HG03354 (cell line): ENCODE data around the gene ARHGEF25.
"Not testable (repeated sequence)": the region's sequence is repeated elsewhere in the genome, so short reads cannot be mapped to it uniquely, and the experiment has no call there.

Source experiments
- ATAC-seq: cut with Tn5 transposase; IDR thresholded peaks from one replicate; pipeline ENCODE4 v1.9.1; 2021; ENCODE audit warnings: mild to moderate bottlenecking; ENCODE audit not compliant: unreplicated experiment, poor library complexity, severe bottlenecking

The ARHGEF25 gene

DNA sequence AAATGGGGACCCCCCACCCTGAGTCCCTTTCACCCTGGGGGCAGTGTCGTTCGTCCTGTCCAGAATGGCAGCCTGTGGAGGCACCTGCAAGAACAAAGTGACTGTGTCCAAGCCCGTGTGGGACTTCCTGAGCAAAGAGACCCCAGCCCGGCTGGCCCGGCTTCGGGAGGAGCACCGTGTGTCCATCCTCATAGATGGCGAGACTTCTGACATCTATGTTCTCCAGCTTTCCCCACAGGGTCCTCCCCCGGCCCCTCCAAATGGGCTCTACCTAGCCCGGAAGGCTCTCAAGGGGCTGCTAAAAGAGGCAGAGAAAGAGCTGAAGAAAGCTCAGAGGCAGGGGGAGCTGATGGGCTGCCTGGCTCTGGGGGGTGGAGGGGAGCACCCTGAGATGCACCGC, 4.4 kb upstream of the ARHGEF25 start:
- ATAC-seq, result no peak

DNA sequence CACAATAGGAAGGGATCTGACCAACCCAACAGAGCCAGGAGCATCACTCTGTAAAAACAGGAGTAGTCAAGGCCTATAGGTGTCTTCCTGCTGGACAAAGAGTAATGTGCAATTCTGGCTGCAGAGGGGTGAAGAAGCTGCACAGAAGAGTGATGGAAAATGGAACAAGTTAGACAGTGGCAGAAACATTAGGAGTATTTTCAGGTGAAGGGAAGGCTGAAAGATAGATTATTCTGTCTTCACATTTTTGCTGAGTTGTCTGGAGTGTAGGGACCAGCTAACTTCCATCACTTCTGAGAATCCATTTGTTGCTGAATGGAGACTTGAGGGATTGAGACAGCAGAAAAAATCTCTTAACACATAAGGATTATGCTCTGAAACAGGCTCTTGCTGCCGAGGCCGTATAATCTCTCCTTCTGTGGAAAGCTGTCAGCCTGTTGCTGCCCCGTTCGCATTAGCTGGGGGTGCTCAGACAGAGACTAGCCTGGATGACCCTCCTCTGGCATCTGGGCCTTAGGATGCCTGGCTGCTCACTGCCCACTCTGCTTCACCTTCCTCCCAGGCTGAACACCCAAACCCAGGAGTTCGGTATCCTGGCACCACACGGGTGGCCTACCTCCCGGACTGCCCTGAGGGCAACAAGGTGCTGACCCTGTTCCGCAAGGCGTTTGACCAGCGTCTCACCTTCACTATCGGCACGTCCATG, 3.1 kb upstream of the ARHGEF25 start:
- ATAC-seq, result no peak

DNA sequence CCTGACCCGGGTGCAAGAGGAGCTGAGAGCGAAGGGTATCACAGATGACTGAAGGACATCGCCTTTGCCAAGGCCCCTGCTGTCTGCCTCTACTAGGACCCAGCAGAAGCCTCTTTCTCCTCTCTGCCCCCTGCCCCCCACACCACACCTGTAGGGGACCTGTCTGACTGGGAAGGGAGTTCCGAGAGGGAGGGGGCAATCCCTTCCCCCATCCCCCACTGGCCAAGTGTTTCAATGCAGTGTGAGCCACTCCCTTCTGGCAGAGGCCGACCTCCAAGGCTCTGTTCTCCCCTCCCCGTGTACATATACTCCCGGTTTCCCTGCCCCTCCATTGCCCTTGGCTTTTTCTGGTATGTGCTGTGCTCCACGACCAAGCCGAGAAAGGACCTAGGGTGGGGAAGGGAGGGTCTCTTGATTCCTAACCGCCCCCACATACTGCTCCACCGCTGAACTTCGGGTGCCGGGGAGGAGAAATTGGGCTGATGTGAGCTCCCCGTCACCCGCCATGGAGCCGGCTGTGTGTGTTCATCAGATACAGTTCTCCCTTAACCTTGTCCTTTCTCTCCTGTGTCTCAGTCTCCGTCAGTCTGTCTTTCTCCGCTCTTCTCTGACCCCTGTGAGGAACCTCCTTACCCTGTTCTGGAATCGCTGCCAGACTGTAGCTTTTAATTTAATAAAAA, 2.0 kb upstream of the ARHGEF25 start:
- ATAC-seq, result no peak

- no peak for ATAC-seq
Measured at GRCh38 chr12:57609781-57610553, 1.3 kb upstream of the ARHGEF25 start.

DNA sequence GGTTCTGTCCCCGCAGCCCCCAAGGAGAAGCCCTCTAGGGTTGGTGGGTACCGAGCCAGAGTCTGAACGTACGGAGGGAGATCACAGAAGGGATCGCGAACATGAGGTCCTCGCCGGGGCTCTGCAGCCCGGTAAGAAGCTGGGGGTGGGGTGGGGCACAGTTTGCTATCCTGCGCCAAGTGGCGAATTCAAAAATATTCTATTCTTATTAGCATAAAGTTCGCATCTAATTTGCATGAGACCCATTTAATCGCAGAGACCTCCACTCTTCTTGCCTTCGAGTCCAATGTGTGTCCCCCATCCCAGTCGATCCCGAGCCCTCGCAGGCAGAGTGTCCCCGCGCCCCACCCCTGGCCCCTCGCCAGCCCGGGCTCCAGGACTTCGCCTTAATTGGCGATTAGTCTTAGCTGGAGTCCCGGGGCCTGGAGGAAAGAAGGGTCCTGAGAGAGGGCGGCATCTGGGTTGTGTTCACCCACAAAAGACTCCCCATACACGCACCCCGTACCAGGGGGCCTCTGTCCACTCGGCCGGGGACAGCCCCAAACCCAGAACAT, 604 bp upstream of the ARHGEF25 start:
- no peak for ATAC-seq

DNA sequence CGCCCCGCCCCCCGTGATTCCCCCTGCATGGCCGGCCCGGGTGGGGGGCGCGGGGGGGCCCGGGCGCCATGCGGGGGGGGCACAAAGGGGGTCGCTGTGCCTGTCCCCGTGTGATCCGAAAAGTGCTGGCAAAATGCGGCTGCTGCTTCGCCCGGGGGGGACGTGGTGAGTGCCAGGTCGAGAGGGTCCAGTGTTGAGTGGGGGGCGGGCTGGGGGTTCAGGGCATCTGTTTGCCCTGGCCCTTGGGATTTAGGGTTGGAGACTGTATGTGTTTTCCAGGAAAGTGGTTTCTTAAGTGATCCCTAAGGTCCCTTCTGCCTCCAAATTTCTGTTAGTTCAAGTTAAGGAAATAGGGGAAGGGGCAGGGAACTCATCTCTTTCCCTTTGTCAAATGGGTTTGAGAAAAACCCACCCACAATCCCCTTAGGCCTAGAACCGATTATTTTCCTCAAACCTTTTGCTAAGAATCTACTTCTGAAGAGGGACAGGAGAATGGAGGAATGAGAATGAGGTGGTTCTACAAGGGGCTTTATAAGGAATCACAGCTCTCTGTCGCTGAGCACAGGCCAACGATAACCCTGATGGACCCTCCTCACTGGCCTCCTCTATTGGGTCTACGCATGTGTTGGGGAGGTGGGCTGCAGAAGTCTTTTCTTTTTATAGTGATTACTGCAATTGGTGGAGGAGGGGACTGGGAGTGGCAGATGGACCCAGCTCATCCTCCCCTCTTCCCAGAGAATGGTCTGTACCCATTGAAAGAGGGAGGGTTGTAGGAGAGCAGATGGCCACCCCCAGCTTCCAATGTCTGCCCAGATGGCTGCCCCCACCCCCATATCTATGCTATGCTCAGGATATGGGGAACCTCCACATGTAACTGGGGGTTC, 834 bp downstream of the ARHGEF25 start:
- no peak for ATAC-seq

- ATAC-seq, result no peak
Measured at GRCh38 chr12:57612711-57613426, 1.6 kb downstream of the ARHGEF25 start.

DNA sequence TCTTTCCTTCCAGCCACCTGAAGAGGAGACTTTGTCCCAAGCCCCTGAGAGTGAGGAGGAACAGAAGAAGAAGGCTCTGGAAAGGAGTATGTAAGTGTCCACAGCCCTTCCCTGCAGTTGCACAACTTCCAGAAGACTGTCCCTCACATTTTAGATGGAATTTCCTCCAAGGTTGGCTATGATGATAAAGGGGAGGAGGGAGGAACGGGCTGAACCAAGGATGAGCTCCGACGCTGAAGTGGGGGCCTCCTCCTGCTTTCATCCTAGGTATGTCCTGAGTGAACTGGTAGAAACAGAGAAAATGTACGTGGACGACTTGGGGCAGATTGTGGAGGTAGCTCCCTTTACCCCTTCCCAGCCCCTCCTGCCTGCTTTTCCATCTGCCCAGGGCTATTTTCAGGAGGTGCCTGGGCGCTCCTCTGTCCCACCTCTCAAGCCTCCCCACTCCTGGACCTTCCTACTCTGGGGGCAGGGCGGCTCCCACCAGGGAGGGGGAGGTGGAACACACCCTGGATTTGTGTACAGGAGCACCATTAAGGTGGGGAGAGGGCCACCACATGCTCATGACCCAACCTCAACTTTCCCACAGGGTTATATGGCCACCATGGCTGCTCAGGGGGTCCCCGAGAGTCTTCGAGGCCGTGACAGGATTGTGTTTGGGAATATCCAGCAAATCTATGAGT, 2.3 kb downstream of the ARHGEF25 start:
- no peak for ATAC-seq

- peak; percentile 70 for ATAC-seq
Measured at GRCh38 chr12:57614178-57614947, 3.1 kb downstream of the ARHGEF25 start.

- no peak for ATAC-seq
Measured at GRCh38 chr12:57614948-57615500, 3.8 kb downstream of the ARHGEF25 start.

- ATAC-seq, result no peak
Measured at GRCh38 chr12:57615637-57616036, 4.4 kb downstream of the ARHGEF25 start.

DNA sequence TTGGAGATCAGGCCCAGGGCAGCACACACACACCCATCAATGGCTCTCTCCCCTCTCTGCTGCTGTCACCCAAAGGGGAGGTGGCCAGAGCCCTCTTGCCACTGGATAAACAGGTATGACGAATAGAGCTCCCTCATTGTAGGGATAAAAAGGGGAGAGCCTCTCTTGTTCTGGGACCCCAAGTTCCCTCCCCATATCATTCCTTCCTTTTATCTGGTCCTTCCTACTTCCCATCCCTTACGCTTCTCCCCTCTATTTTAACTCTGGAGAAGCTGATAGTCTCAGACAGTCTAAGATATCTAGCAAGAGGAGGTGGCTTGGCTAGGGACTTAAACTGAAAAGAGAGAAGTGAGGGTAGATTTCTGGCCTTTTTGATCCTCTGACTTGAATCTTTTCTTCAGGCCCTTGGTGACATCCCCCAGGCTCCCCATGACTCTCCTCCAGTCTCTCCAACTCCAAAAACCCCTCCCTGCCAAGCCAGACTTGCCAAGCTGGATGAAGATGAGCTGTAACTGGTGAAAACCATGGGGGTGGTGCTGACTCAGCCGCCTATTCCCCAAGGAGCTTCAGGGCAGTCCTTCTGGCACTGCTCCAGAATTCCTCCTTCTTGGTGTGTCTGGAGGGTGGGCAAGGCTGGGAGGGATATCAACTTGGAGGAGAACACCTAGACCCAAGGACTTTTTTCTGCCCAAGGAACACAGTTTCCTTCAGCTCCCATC, 5.3 kb downstream of the ARHGEF25 start:
- ATAC-seq, result no peak

GRCh38 chr12:57617942-57618341, 6.7 kb downstream of the ARHGEF25 start:
- no peak for ATAC-seq

- not testable (repeated sequence) for ATAC-seq
Measured at GRCh38 chr12:57618431-57618830, 7.2 kb downstream of the ARHGEF25 start.

DNA sequence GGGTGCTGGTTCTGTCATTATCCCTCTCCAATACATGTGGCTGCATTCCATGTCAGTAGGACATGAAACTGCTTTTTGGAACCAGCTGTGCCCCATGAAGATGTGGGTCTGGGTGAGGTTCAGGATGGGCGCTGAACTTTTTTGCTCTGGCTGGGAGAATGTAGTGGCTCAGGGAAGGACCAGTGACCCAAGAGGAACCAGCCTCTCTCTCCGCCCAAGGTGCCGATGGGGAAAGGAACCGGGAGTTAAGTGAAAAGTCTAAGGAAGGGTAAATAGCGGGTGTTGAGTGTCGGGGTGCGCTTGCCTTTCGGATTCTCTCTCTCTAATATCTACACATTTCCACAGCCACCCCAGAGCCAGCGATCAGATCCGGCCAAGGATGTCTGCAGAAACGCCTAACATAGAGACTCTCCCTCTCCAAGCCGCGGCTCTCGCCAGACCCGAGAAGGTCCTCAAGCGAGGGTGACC, 7.8 kb downstream of the ARHGEF25 start:
- ATAC-seq, result no peak

- no peak for ATAC-seq
Measured at GRCh38 chr12:57619434-57620244, 8.4 kb downstream of the ARHGEF25 start.
